ENCODE results near the gene GADL1.

DNA sequence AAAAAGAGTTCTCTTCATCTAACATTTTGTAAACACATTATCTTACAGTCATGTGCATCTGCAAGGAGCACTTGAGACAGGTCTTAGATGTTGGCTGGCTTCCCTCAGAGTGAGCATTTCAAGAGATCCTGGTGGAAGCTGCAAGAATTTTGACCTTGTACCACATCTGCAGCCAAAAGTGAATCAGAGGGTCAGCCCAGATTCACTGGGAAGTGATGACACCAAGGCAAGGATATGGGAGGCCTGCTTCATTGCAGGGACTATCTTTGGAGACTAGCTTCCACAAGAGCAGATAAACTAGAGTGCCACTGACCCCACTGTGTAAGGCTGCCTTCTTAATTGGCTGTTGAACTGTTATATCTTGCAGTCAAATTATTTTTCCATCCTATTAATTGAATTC is 21.3 kb upstream of the GADL1 start:
- TF ChIP-seq, protein P1, sequence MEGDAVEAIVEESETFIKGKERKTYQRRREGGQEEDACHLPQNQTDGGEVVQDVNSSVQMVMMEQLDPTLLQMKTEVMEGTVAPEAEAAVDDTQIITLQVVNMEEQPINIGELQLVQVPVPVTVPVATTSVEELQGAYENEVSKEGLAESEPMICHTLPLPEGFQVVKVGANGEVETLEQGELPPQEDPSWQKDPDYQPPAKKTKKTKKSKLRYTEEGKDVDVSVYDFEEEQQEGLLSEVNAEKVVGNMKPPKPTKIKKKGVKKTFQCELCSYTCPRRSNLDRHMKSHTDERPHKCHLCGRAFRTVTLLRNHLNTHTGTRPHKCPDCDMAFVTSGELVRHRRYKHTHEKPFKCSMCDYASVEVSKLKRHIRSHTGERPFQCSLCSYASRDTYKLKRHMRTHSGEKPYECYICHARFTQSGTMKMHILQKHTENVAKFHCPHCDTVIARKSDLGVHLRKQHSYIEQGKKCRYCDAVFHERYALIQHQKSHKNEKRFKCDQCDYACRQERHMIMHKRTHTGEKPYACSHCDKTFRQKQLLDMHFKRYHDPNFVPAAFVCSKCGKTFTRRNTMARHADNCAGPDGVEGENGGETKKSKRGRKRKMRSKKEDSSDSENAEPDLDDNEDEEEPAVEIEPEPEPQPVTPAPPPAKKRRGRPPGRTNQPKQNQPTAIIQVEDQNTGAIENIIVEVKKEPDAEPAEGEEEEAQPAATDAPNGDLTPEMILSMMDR (IDR thresholded peaks at IDR 0.05; ENCODE audit: low read length): no peak
- no peak for TF ChIP-seq EZH2 (IDR thresholded peaks at IDR 0.05; ENCODE audit: borderline replicate concordance, low read length)

Data from OCI-LY1 (cell line).